Skeletal muscle cell (primary cell): ENCODE measurements around the gene MPDU1.

Experiments used
- DNase-seq: peaks from one replicate; pipeline ENCODE4 v3.0.0-alpha.2; 2010; ENCODE audit warnings: low read depth
- H3K4me3 ChIP-seq: 2 replicates; pipeline ENCODE4 v1.5.1; 2011; ENCODE audit warnings: low read depth, mild to moderate bottlenecking, control low read depth, low read length, moderate library complexity

Gene MPDU1

GRCh38 chr17:7559320-7560171 lies 24.1 kb upstream of the MPDU1 start:
- no peak for DNase-seq
- H3K4me3 ChIP-seq = no peak overlapping the region

GRCh38 chr17:7560172-7561027 lies 23.3 kb upstream of the MPDU1 start:
- H3K4me3 ChIP-seq = peak overlapping the region; percentile 87
- DNase-seq = no peak

GRCh38 chr17:7561028-7561575 lies 22.6 kb upstream of the MPDU1 start:
- DNase-seq = no peak
- peak overlapping the region; percentile 87 for H3K4me3 ChIP-seq

GRCh38 chr17:7561589-7562207 lies 22.0 kb upstream of the MPDU1 start, which contains the start of gene SENP3:
TSS of gene SENP3 (plus strand) at chr17:7561919. CDS start at chr17:7563077, 1,158 bp downstream.
- peak within 1 kb of the TSS; percentile 87 for H3K4me3 ChIP-seq
- DNase-seq = peak; percentile 63

GRCh38 chr17:7562208-7562605 lies 21.4 kb upstream of the MPDU1 start:
- H3K4me3 ChIP-seq = peak overlapping the region; percentile 87
- no peak for DNase-seq

GRCh38 chr17:7563115-7563869 lies 20.4 kb upstream of the MPDU1 start:
- peak overlapping the region; percentile 87 for H3K4me3 ChIP-seq
- no peak for DNase-seq

GRCh38 chr17:7569571-7569970 lies 14.1 kb upstream of the MPDU1 start:
- DNase-seq = no peak
- no peak overlapping the region for H3K4me3 ChIP-seq

- DNase-seq = no peak
- no peak overlapping the region for H3K4me3 ChIP-seq
Measured at GRCh38 chr17:7570351-7570750, 13.3 kb upstream of the MPDU1 start.

- H3K4me3 ChIP-seq = peak overlapping the region; percentile 61
- no peak for DNase-seq
Measured at GRCh38 chr17:7572338-7572587, 11.4 kb upstream of the MPDU1 start.

GRCh38 chr17:7572588-7573323 lies 10.9 kb upstream of the MPDU1 start:
- peak overlapping the region; percentile 96 for H3K4me3 ChIP-seq
- peak; percentile 98 for DNase-seq

GRCh38 chr17:7573324-7574080 lies 10.2 kb upstream of the MPDU1 start:
- H3K4me3 ChIP-seq = peak overlapping the region; percentile 96
- DNase-seq = peak; percentile 76

GRCh38 chr17:7574176-7574953 lies 9.3 kb upstream of the MPDU1 start:
- no peak for DNase-seq
- peak overlapping the region; percentile 96 for H3K4me3 ChIP-seq

- H3K4me3 ChIP-seq = peak overlapping the region; percentile 96
- no peak for DNase-seq
Measured at GRCh38 chr17:7575481-7575883, 8.2 kb upstream of the MPDU1 start.

GRCh38 chr17:7575959-7576358 lies 7.7 kb upstream of the MPDU1 start:
- no peak for DNase-seq

GRCh38 chr17:7576432-7576937 lies 7.2 kb upstream of the MPDU1 start:
- no peak overlapping the region for H3K4me3 ChIP-seq
- DNase-seq = no peak

More at GRCh38 chr17:7575959-7576358, 7.7 kb upstream of the MPDU1 start:
- no peak overlapping the region for H3K4me3 ChIP-seq

GRCh38 chr17:7577327-7578199 lies 6.1 kb upstream of the MPDU1 start:
- no peak for DNase-seq
- no peak overlapping the region for H3K4me3 ChIP-seq
